Measurements from ENCODE around the gene GP5.

The GP5 gene, protein sequence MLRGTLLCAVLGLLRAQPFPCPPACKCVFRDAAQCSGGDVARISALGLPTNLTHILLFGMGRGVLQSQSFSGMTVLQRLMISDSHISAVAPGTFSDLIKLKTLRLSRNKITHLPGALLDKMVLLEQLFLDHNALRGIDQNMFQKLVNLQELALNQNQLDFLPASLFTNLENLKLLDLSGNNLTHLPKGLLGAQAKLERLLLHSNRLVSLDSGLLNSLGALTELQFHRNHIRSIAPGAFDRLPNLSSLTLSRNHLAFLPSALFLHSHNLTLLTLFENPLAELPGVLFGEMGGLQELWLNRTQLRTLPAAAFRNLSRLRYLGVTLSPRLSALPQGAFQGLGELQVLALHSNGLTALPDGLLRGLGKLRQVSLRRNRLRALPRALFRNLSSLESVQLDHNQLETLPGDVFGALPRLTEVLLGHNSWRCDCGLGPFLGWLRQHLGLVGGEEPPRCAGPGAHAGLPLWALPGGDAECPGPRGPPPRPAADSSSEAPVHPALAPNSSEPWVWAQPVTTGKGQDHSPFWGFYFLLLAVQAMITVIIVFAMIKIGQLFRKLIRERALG

DNA sequence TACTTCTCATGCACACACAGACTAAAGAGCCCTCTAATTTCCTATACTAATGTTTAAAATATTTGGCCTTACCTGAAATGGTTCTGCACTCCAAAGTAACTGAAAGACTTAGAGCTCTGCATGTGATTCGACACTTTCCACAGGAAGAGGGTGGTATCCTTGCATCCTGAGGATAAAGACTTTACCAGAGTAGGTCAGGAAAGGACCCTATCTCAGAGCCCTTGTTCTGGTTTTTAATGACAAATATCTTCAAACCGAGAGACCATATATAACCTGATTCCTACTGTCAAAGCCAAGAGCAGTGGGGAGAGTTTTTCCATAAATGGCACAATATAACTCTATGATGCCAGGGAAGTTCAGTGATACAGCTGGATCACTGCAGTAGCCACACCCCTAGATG is at the start of gene GP5:
TSS of gene GP5 (minus strand) at position 101 of the 400 bp plus-strand sequence. CDS start 984 bp downstream, outside the sequence.
- DNase-seq, result no peak

DNA sequence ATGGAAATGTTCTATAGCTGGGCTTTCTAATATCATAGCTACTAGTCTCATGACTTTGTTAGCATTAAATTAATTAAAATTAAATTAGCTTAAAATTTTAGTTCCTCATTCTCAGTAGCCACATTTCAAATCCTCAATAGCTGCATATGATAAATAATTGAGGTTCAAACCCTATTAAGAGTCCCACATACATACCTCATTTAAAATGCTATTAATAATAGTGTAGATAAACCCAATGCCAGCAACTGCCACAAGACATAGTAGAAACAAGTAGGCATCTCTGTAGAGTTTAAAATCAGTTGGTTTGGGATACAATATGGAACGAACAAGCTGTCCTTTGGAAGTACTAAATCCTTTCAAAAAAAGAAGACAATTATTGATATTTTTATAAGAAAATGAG is 48.6 kb upstream of the GP5 start:
- no peak for DNase-seq

DNA sequence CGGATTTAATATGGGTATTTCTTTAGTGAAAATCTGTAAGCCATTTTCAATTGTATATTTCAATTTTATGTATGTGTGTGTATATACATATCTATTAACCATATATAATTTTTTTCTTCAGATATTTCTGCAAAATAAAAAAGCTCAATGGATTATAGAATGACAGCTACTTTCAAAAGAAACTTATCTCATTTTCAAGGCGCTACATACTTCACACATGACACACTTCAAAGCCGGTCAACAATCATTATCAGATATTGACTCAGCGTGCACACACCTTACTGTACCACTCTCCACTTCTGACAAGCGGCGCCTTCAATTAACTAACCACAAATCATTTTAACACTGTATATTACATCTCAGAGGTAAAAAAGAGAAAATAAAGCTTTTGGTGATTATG is 48.1 kb upstream of the GP5 start:
- no peak for DNase-seq

DNA sequence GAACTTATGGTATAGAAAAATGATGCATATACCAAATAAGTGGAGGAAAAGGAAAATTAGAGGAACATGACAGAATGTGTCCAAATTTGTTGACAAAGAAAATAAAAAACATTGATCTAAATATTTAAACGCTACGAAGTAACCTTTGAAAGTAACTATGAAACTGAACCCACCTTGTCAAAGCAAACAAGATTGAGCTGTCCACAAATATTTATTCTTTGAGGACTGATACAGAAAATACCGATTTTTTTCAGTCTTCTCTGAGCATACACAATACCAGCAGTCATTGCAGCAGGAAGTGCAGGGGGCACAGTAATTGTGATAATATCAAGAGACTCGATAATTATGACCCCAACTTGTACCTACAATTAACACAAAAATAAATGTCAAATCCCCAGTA is 47.7 kb upstream of the GP5 start:
- DNase-seq, result no peak

DNA sequence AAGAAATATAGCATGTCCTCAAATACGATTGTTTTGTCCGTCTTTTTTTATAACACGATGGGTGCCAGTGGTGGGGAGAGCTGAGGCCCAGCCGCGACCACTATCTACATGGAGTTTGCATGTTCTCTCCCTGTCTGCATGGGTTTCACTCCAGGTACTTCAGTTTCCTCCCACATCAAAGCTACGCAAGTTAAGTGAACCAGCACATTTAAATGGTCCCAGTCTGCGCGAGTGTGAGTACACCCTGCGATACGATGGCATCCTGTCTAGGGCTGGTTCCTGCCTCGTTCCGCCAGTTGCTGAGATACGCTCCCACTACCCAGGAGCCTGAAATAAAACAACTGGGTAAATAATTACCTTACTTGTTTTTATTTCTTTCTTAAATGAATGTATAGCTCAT is 47.1 kb upstream of the GP5 start:
- DNase-seq, result no peak

DNA sequence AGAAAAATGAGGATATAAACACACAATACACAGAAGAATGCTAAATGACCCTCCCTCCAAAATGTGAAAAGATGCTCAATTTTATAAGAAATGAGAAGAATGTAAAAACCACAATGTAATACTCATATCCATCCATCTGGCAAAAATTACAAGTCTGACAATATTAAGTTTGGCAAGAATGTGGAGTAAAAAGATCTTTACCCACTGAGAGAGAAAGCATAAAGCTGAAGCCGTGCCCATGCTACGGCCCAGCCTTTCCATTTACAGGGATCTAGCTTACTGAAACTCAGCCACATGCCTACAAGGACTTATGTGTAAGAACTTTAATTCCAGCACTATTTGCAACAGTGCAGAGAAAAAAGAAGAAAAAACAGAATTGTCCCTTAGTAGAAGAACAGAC is 44.8 kb upstream of the GP5 start:
- DNase-seq, result no peak

DNA sequence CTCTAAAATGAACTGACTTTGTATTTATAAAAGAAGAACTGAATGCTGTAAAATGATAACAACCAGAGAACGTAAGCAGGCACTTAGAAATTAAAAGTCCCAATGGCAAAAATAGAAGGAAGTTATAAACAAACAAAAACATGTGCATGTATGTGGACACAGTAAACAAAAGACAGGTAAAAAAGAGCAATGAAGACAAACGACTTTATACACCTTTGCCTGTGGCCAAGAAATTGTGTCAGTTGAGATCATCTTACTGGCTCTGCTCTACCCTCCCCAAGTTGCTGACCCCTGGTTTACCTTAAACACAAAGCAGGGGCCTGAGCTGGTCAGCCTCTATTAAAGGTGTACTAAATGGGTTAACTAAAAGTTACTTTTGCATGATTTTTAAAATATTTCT is 41.7 kb upstream of the GP5 start:
- DNase-seq, result no peak

DNA sequence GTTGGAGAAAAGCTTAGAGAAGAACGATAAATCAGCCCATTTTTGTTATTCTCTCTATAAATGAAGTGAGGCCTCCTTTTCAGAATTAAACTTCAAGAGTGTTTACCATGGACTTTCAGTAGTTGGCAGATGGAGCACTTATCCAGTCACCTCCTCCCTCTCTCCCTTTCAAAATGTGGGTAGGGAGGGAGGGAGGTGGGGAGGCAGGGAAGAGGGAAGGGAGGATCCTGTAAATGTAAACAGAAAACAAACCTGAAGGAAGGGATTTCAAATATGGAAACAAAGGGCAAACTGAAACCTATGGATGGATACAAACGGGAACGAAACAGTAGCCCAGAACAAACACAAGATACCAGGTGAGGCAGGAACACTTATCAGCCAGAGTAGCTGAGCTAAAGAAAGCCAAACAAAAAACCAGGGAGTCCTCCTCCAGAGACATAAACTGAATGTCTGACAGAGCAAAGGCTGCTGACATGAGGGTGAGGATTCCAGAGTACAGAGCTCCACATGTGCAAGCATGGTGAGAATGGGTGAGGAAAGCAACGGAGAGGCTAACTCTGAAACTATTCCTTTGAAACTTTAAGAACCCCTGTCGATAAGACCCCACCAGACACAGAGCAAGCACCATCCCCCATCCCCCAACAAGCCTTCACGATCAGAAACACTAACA is 41.0 kb upstream of the GP5 start:
- no peak for DNase-seq

DNA sequence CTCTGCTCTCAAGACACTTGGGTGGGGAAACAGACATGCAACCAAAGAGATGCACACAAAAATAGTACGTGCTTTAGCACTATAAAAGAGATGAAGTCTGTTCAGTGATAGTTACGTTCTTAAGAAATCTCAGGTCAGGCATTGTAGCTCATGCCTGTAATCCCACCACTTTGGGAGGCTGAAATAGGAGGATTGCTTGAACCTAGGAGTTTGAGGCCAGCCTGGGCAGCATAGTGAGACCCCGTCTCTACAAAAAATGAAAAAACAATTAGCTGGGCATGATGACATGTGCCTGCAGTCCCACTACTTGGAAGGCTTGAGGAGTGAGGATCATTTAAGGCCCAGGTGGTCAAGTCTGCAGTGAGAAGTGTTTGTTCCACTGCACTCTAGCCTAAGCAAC is 35.4 kb upstream of the GP5 start:
- DNase-seq, result no peak

DNA sequence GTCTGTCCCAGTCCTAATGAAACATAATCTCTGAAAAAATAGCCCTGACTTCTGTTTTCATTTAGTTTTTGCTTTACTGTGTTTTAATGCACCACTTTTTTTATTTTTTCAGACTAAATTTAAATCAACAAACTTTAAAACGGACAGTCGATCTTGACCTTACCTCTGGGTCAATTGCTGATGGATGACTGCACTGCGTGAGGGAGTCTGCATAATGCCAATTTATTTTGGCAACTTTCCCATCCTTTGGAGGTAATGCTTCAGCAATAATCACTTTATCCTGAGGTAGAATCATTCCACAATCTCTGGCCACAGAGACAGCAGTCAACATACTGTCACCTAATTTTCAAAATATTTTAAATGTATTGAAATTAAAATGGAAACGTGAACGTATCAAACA is 32.5 kb upstream of the GP5 start:
- DNase-seq, result no peak

DNA sequence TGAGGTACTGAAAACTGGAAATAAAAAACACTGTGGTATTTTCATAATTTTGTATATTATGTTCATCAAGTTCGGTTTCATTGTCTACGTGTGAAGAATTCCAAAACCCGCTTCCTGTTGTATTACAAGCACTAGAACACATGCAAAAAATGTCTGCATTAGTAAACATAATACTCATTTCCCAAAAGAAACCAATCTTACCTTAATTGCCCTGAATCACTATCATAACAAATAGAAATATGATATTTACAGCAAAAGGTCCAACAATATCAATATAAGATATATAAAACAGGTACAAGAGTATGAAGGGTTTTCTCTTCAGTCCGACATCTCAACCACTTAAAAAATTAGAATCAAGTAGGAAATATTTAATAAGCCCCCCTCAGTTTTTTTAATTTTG is 26.3 kb upstream of the GP5 start:
- no peak for DNase-seq

DNA sequence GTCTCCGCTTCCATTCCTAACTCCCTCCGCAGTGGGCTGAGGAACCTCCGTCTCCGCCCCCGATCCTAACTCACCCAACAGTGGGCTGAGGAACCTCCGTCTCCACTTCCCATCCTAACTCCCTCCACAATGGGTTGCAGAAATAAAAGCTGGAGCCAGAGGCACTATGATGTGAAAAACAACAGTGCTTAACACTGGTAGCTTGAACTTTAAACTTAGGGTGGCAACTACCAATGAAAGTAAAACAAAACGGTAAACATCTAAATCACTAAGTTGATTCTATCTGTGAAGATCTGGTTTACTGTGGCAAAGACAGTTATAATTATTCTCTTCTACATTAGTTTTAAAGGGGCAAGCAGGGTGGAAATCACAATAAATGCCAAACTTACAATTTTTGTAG is 25.9 kb upstream of the GP5 start:
- DNase-seq, result no peak

DNA sequence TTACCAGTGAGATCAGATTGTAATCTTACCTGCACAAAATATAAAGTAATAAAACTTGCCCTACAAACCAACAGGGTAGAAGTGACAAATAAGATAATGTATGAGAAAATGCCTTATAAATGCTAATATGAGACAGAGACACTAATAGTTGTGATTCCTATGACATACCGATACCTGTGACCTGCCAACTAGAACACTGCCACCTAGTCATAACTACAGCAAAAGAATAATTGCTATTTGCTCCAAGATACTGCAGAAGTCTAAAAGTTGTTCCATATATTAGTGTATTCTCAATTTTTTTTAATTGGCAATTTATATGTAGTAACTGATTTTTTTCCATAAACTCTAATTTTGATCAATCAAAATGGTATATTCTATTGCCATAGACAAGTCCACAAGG is 25.3 kb upstream of the GP5 start:
- DNase-seq, result no peak

DNA sequence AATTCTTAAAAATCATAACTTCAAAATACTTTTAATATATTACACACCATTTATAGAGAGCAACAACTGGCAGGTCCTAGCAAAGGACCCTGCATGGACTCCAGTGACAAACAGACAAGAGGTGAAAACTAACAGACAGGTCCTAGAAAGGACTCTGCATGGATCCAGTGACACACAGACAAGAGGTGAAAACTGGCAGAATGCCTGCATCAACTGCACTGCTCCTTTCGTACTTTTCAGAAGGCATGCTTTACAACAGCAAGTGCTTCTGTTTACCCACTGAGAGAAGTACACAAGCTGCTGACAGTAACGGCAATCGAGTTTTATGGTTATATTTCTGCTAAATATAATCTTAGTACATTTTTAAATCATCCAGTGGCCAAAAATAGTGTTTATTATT is 24.3 kb upstream of the GP5 start:
- DNase-seq, result no peak

DNA sequence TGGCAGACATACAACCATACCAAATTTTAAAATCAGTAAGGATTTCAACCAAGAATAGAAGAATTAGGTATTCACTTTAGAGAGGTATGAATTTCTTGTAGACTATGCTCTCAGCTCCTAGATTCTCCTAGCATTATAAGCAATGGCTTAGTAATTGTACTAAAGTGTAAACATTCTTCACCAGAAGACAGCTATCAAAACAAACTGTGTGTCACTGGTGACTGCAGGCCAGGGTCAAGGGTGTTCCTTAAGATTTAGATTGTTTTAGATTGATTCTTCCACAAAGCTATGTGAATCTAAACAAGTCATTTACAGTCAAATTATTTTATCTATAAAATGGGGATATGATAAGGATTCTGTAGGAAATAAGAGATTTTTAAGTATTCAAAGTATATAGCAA is 23.1 kb upstream of the GP5 start:
- DNase-seq, result no peak

DNA sequence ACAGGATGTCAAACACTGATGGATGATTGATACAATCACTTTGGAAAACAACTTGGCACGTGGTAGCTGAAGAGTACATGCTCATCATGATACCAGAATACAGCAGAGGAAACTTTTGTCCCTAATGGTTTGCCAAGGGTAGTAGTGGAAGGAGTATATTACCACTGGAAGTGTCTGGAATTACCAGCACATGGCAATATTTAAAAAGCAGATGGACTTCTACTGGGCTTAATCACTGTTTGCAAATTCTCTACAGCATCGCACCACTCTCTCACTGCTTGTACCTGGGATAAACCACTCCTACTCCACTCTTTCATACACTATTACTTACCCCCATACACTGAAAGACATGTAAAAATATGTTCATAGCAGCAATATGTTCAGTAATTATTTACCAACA is 19.6 kb upstream of the GP5 start:
- no peak for DNase-seq

DNA sequence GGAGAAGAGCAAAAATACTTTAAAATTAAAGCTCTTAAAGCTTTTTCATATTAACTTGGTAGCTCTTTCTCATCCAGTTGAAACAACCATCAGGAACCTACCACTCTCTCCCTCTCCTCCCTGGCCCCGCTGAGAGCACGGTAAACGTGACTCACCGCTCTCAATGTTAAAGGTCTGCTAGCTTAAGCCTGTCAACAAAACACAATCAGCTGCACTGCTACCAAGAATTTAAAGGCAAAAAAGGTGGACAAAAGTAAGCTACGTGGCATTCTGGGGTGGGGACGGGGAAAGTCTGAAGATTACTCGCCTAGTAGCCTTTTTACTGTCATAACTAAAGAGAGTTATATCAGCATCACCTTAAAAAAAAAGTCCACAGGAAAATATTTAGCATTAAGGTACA is 8.4 kb upstream of the GP5 start:
- no peak for DNase-seq

DNA sequence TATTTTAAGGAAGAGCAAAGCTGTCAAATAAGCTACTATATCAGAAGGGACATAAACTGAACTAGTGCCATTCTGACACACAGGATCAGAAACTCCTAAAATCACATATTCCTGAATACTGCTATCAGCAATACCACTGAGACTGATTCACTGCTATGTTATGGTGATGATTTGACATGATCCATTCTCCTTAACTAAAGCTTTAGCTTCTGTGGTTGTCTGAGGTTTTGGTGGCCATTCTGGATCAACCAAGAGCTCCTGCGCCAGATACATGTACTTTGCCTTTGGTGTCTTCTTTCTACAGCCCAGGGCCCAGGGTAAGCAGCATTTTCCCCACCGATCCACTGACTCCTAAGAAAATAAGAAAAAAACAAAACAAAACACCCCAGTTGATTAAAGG is 6.7 kb upstream of the GP5 start:
- no peak for DNase-seq

DNA sequence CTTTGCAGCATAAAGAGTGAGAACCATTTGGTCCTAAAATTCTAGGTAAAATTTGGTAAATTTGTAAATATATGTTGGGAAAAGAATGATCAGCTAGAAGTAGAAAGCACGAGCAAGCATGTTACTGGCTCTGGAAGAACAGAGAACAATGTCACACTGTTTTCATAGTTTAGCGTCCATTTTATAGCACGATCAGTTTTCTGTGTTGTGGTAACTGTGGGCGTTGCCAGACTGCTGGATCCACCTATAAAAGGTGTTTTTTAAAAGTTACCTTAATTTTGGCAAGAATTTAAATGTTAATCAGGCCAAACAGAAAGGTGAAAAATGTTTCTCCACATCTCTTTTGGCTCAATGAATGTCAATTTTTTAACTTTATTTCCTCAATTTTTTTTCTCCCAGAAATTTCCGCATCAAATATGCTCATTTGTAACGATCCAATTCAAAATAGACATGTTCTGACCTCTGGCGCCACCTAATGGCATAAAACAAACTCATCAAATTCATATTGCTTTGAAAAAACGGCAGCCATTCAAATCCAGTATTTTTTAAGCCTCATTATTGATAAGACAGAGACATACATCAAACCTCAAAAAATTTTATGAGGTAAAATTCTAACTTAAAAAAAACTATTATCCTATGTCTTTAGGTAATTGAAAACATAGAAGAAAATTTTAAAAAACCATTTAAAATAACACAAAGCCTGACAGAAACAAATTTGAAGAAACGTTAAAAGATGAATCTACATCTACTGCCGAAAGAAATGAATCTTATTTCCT is 5.5 kb upstream of the GP5 start:
- no peak for DNase-seq

DNA sequence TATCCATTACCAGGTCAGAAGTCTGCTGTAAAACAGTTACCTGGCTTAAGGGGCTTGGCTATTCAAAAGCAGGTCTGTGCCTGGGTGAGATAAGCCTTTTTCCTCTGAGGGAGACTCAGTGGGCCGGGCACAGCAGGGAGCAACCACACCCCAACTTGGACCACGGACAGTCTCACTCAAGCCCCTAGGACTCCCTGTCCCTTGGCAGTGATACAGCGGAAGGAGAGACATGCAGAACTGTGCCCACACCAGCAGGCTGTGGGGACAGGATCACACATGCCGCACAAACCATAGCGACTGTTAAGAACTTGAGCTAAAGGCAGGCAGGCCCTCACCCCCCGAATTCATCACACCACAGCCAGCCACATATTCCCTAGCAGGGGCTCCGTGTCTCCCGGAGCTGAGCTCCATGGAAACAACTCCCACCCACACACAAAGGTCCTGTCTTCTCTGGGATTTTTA is 2.8 kb upstream of the GP5 start:
- DNase-seq, result no peak

DNA sequence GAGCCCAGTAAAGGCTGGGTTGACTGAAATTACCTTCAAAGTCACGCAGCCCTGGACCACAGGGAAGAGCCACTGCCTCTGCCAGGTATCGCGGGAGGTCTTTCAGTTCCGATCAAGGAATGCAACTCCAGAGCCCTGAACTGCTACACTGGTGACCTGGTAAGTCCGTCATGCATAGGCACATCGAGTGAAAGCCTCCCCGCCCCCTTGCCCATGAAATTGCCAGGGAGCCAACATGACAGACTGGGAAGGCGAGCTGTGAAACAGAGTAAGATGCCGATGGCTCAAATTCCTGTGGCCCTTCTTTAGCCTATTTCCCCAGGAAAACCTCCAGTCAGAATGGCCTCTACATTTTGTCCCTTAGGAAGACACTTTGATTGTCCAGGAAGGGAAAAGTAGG is 2.3 kb upstream of the GP5 start:
- no peak for DNase-seq

DNA sequence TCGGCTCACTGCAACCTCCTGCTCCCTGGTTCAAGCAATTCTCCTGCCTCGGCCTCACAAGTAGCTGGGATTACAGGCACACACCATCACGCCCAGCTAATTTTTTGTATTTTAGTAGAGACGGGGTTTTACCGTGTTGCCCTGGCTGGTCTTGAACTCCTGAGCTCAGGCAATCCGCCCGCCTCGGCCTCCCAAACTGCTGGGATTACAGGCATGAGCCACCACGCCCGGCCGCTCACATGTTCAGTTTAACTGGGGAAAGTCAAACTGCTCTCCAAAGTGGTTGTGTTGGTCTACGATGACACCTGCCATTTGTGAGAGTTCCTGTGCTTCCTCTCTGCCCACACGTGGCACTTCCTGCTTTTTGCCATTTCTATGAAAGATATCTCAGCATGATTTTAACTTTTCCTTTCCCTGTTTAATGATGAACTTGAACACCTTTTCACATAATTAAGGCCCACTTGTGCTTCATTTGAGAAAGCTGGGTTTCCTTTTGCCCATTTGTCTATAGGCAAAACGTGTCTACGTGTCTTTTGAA is 877 bp upstream of the GP5 start:
- DNase-seq, result no peak

DNA sequence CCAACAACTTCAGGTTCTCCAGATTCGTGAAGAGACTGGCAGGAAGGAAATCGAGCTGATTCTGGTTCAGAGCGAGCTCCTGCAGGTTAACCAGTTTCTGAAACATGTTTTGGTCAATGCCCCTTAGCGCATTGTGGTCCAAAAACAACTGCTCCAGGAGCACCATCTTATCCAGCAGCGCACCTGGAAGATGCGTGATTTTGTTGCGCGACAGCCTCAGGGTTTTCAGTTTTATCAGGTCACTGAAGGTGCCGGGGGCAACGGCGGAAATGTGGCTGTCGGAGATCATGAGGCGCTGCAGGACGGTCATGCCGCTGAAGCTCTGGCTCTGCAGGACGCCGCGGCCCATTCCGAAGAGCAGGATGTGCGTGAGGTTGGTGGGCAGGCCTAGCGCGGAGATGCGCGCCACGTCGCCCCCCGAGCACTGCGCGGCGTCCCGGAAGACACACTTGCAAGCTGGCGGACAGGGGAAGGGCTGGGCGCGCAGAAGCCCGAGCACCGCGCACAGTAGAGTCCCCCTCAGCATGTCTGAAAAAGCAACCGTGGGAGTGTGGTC is 1.2 kb downstream of the GP5 start:
- DNase-seq, result peak; percentile 6
